ENCODE results near the gene TMED5.
"Not testable (repeated sequence)": the region's sequence is repeated elsewhere in the genome, so short reads cannot be mapped to it uniquely, and the experiment has no call there.

The TMED5 gene

DNA sequence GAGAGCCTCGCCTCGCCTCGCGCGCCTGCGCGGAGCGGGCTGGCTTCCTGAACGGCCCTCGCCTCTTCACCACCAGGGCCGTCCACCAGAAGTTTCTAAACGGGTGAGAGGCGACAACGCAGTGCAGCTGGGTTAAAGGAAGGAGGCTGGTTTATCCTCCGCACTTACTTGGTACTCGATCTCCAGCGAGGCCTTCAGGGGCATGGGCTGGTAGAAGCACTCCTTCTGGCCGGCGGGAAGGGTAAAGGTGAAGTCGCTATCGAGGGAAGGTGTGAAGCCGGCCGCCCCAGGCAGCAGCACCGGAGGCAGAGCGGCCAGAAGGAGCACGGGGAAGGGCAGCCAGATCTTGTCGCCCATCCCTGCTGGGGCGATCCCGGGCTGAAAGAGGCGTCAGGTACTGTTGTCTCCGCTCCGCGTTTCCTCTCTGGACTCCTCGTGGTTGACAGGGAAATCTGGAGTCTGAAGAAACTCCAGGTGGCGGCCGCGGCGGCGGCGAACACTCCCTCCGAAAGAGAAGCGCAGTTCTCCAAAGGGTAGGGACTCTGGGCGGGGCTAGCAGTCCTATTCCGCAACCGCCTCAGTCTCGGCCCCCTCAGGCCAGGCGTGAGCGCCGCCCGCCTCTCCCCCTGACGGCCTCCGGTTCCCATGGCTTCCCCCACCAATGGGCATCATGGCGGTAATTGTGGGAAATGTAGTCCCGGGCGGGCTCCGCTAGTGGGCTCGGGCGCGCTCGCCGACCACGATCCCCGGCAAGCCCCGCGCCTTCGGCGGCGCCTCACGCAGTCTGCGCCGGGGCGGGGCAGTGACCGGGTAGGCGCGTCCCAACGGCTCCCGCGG, at the start of gene TMED5:
TSS of gene TMED5 (minus strand) at position 528 of the 837 bp plus-strand sequence. CDS start at position 357, 171 bp downstream.
- peak; percentile 99 for DNase-seq (ENCODE audit: low spot score)

DNA sequence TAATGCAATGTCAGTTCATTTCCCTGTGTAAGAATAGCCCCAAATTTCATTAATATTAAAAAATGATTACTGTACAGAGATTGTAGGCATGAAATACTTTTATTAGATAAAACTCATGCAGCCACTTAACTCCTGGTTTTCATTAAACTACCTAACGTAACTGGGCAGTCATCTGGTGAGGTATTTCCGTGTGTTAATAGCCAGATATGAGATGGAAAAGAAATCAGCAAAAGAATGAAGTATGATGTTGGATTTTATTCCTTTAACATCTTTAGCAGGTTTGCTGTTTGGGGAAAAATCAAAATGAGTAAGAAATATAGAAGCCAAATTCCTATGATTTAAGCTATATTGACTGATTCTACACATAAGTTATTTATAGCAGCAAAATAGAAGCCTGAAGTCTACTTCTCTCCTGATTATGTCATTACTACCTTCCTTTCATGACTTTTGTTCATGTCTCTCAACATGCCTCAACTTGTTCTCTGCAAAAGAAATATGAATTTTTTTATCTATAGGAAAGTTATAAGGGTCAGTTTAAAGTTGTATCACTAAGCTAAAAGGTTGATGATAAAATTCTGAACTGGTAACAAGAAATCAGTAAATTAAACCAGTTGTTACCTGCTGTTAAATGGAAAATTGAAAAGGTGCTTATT, 42.9 kb upstream of the TMED5 start:
- DNase-seq (ENCODE audit: low spot score): no peak

DNA sequence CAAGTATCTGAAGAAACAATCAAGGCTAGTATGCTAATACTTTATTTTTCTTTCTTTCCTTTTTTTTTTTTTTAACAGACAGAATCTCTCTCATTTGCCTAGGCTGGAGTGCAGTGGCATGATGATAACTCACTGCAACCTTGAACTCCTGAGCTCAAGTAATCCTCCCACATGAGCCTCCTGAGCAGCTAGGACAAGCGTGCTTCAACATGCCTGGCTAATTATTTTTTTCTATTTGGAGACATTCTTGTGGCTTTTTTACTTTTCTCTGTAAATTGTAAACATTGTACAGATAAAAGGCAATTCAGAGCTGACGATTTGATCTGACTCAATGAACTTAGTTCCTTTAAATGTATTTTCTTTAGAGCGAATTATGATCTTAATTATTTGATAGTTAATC, 41.7 kb upstream of the TMED5 start:
- DNase-seq (ENCODE audit: low spot score): no peak

DNA sequence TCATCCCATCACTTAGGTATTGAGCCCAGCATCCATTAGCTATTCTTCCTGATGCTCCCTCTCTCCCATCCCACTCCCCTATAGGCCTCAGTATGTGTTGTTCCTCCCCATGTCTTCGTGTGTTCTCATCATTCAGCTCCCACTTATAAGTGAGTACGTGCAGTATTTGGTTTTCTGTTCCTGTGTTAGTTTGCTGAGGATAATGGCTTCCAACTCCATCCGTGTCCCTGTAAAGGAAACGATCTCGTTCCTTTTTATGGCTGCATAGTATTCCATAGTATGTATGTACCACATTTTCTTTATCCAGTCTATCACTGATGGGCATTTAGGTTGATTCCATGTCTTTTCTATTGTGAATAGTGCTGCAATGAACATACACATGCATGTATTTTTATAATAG, 40.5 kb upstream of the TMED5 start:
- DNase-seq (ENCODE audit: low spot score): not testable (repeated sequence)

DNA sequence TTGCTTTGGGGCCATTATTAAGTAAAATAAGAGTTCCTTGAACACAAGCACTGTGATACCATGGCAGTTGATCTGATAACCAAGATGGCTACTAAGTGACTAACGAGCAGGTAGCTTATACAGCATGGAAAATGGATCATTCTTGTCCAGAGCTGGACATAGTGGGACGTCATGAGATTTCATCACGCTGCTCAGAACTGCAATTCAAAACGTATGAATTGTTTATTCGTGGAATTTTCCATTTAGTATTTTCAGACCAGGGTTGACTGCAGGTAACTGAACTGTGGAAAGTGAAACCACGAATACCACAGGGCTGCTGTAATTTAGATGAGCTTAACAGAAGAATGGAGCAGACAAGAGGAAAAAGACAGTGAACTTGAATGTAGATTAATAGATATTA, 39.2 kb upstream of the TMED5 start:
- peak; percentile 63 for DNase-seq (ENCODE audit: low spot score)

DNA sequence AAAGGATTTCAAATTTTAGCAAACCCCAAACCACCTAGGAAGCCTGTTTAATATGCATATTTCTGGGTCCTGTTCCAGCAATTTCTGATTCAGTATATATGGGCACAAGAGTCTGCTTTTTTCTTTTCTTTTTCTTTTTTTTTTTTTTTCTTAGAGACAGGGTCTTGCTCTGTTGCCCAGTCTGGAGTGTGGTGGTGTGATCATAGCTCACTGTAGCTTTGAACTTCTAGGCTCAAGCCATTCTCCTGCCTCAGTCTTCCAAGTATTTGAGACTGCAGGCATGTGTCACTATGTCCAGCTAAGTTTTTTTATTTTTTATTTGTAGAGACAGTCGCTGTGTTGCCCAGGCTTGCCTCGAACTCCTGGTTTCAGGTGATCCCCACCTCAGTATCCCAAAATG, 35.1 kb upstream of the TMED5 start:
- no peak for DNase-seq (ENCODE audit: low spot score)

DNA sequence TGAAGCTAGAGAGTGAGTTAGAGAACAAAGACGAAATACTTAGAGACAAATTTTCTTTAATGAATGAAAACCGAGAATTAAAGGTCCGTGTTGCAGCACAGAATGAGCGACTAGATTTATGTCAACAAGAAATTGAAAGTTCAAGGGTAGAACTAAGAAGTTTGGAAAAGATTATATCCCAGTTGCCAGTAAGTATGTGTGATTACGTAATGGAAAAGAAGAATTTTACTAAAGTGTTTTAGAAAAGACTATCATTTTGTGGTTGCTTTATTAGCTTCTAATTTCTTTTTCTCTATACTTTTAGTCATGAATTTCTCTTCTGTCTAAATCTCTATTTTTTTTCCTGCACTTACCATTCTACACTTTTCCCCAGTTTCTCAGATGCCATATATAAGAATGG, 27.0 kb upstream of the TMED5 start:
- no peak for DNase-seq (ENCODE audit: low spot score)

DNA sequence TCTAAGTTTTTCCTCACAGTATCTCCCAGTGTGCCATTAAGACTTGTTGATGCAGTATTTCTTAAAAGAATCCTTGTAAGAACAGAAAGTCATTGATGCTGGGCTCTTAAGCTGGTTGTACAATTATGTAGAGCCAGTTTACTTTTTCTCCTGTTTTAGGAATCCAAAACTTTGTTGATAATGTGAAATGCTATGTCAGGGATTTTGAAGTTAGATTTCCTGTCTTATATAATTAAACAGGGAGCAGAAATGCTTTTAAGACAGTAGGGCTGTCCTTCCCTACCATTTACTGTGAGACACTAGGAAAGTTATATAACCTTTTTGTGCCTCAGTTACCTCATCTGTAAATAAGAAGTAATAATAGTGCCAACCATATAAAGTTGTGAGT, 26.3 kb upstream of the TMED5 start:
- no peak for DNase-seq (ENCODE audit: low spot score)

DNA sequence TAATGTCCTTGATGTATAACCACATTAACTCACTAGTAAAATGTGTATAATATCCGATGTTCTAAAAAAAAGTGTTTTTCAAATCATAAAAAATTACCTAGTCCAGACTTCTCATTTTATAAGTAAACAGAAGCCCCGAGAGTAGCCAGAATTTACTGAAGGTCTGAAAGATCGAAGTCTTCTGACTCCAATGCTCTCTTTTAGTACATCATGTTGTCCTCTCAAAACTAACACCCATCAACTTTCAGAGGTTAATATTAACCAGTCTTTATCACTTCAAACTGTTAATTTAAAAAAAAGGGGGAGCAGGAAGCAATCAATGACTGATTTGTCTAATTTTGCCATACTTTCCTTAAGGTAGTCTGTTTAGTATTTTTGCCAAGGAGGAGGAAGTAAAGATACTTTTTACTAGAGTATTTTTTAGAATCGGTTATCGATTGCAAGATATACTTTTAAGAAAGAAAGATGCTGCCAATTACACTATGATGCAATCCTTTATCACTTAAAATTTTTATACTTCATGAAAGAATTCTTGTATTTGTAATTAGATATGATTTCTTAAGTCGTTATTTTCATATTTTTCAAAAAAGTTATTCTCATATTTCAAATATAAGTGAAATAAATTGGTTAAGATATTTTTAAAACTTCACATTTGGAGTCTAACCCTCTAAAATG, 25.8 kb upstream of the TMED5 start:
- DNase-seq (ENCODE audit: low spot score): no peak

DNA sequence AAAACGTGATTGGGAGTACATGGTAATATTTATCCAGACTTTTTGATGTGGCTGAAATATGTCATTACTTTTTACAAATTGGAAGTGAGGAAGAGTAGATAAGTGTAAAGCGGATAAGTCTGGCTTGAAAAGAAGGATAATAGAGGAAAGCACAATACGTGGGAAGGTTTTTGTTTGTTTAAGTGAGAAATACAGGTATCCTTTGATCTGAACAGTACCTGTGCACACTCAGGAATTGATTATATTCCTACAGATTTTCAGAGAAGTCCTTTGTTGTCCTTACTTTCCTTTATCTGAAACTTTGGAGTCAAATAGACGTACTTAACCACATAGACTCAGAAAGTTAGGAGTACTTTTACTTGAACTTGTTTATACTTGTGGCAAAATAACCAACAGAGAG, 20.5 kb upstream of the TMED5 start:
- DNase-seq (ENCODE audit: low spot score): no peak

DNA sequence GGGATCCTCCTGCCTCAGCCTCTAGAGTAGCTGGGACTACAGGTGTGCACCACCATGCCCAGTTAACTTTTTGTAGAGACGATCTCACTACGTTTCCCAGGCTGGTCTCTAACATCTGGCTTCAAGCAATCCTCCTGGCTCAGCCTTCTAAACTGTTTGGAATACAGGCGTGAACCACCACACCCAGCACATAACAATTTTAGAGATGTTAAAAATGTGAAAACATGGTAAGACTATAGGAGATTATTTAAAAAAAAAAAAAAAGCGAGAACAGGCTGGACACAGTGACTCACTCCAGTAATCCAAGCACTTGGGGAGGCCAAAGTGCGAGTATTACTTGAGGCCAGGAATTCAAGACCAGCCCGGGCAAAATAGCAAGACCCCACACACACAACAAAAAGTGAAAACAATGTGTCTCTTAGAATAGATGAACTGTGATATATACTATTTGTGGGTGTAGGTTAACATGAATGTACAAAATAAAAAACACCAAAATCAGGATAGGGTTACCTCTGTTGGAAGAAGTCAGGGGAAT, 19.9 kb upstream of the TMED5 start:
- DNase-seq (ENCODE audit: low spot score): no peak

DNA sequence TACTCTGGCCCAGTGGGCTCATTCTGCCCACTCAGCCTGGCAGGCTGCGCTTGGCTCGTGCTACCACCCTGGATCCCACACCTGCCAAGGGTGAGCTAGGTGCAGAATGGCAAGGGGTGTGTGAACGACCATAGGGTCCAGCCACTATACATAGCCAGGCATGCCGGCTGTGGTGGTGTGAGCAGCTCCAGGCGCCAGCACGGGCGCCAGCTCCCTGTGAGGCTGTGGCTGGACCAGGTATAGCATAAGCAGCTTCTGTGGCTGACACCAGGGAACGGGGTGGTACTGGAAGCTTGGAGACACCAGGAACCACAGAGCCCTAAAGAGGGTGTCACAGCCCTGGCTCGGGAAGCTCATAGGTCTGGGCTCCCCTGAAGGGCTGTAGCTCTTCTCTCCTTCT, 18.9 kb upstream of the TMED5 start:
- DNase-seq (ENCODE audit: low spot score): no peak

DNA sequence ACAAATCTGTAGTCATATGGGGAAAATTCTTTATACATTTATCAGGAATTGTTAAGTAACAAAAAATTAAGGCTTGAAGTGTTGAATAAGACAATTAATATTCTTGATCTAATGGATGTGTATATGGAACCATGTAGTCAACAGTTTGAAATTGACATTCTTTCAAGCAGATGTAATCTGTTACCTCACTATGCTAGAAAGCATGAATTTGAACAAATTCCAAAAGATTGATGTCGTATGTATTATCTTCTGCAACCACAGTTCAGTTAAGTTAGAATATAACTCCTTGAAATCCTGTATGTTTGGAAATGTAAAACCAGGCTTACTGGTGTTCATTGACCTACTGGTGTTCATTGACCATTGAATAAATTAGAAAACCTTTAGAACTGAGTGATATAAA, 16.4 kb upstream of the TMED5 start:
- peak; percentile 64 for DNase-seq (ENCODE audit: low spot score)

DNA sequence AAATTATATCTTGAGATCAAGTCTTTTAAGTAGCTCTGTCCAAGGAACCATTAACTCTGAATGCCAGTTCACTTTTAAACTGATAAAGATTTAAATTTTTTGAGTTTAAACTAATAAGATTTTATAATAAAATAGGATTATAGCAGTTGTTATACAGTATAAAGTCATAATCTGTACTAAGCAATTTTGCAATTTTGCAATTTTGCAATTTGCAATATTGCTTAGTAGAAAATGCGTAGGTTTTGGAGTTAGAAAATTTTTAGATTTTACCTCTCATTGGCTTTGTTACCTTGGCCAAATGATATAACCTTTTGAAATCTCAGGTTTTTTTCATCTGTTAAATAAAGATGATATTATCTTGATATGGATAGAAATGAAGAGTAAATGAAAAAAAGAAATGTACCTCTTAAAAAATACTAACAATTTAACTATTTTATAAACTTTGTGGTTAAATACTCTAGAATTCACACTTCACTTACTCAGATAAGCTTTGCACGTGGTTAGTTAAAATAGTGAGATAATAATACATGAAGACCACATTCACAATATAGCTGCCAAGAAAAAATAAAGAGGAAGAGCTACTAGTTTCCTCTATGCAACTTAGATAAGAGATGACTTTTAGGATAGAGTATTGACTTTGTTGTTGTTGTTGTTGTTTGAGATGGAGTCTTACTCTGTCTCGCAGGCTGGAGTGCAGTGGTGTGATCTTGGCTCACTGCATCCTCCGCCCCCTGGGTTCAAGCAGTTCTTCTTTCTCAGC, 14.2 kb upstream of the TMED5 start:
- DNase-seq (ENCODE audit: low spot score): no peak

DNA sequence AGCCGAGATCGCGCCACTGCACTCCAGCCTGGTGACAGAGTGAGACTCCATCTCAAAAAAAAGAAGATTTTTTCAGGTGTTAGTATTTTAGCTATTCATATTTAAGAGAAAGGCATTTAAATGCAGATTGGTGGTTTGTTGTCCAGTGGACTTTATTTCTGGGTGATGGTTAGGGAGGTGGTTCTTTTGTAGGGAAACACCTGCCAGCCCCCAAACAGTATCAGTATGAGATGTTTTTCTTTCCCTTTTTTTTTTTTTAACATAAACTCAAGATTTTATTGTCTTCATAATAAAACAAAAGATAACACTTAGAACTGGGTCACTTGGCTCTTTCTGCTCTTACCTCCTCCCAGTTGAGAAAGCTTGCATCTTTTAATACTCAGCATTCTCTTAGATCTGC, 10.2 kb upstream of the TMED5 start:
- no peak for DNase-seq (ENCODE audit: low spot score)

DNA sequence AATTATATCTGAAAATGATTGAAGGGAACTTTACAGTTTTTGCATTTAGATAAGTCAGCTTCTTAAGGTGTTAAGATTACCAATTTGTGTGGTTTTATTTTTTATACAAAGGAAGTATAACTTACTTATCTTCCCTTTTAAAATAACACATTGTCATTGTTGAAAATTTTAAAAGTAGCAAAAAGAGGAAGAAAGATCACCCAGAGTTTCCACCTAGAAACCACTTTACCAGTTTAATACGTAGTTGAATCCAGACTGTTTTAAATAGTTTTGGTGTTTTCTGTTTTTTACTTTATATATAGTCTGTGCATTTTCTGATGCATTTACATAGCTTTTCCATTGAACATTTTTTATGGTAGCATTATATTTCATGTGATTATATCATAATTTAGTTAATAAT, 6.5 kb upstream of the TMED5 start:
- no peak for DNase-seq (ENCODE audit: low spot score)

DNA sequence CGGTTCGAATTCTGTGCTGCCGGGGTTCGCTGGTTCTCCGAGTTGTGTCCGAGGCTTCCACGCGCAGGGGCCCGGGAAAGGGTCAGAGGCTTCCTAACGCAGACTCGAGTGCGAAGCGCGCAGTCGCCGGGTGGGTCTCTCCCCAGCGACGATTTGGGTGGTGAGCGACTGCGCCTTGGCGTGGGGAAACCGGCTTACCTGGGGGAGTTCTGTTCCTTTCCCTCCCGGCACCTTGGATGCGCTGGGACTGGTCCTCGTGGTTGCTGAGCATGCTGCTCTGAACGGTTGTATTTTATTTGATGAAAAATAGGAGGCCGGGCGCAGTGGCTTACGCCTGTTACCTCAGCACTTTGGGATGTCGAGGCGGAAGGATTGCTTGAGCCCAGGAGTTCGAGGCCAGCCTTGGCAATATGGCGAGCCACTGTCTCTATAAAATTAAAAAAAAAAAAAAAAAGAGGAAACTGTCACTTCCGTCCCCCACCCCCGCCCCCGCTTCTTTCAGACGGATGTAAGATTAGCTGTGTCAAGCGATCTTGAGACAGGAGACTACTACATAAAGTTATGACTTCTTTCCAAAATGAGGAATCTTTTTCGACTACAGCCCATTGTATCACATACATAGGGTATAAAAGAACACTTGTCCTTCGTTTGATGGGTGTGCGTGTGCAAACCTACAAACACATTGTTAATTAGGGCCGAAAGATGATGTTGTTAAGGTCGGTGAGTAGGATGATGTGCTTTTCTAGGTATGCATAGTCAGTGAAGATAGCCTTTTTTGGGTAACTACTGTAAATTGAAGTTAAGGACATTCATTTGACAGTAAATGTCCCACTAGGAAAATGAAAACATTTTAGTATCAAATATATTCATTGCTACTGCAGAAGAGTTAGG, 755 bp upstream of the TMED5 start, which contains the start of gene CCDC18:
TSS of gene CCDC18 (plus strand) at position 2 of the 891 bp plus-strand sequence. CDS start 2,638 bp downstream, outside the sequence.
- peak; percentile 63 for DNase-seq (ENCODE audit: low spot score)

DNA sequence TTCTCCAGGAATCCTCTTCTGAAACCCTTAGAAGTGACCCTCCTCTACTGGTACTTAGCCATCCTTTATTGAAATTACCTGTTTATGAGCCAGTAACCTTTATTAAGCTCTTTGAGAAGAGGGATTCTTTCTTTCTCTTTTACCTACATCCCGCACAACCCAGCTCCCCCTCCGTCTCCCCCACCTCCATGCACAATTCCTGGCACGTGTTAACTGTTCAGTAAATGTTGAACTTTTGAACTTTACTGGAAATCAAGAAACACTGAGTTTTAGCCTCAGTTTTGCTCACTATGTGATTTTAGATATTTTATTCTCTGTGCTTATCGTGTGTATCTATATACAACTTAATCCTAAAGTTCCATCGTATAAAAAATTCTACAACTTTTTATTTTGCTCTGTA, 1.8 kb downstream of the TMED5 start:
- DNase-seq (ENCODE audit: low spot score): peak; percentile 4

DNA sequence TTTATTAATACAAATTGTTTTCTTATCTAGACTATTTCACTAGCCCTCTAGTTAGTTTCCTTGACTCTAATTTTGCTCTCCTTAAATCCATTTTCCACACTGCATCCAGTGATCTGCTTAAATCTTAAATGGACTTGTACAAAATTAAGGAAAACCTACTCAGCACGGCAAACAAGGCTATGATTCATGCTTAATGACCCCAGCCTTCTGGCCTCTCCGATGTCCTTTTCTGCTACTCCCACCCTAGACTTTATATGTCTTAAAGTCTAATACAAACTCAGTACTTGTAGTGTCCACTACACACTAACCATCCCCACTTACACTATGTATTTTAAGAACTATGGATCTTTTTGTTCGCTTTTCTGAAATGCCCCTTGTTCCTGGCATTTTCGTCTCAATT, 2.2 kb downstream of the TMED5 start:
- peak; percentile 19 for DNase-seq (ENCODE audit: low spot score)

DNA sequence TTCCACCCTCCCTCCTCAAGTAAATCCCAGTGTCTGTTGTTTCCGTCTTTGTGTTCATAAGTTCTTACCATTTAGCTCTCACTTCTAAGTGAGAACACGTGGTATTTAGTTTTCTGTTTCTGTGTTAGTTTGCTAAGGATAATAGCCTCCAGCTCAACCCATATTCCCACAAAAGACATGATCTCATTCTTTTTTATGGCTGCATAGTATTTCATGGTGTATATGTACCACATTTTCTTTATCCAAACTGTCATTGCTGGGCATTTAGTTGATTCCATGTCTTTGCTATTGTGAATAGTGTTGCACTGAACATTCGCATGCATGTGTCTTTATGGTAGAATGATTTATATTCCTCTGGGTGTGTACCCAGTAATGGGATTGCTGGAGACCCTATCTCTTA, 5.6 kb downstream of the TMED5 start:
- DNase-seq (ENCODE audit: low spot score): not testable (repeated sequence)

DNA sequence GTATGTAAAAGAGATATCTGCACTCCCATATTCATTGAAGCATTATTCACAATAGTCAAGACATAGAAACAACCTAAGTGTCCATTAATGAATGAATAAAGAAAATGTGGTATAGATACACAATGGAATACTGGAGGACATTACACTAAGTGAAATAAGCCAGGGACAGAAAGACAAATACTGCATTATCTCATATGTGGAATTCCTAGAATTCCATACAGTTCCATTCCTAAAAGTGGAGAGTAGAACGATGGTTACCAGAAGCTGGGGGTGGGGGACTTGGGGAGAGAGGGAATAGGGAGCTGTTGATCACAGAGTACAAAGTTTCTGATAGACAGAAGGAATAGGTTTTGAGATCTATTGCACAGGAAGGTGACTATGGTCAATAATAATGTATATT, 7.4 kb downstream of the TMED5 start:
- DNase-seq (ENCODE audit: low spot score): no peak

All from kidney tubule cell (primary cell).